HG03175 (cell line): ENCODE results near the gene ARV1.
"Not testable (repeated sequence)": the region's sequence is repeated elsewhere in the genome, so short reads cannot be mapped to it uniquely, and the experiment has no call there.

ENCODE experiments used
- ATAC-seq: cut with Tn5 transposase; IDR thresholded peaks from one replicate; pipeline ENCODE4 v1.9.1; 2021; ENCODE audit warnings: mild to moderate bottlenecking, moderate library complexity; ENCODE audit not compliant: unreplicated experiment

Gene ARV1

GRCh38 chr1:231040800-231041718 lies 62.2 kb downstream of the ARV1 start:
- ATAC-seq: no peak

DNA sequence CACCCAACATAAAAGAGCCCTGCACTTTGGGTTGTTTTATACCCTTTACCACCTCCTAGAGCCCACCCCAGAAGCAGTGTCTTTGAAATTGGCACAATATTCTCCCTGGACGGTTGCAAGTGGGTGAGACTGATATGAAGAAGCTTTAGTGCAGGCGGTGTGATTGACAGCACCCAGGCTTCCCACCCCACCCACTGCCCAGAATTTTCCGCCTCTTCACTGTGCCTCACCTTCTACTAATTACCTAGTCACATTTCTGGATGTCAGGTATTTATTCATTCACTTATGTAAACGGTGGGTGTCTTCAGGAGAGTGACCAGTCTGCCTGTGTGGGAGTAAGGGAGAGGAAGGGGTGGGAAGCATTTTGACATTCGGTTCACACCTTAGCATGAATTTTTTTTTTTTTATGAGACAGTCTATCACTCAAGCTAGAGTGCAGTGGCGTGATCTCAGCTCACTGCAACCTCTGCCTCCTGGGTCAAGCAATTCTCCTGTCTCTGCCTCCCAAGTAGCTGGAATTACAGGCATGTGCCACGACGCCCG lies 62.9 kb downstream of the ARV1 start:
- ATAC-seq: no peak

- no peak for ATAC-seq
Measured at GRCh38 chr1:231044588-231044987, 65.7 kb downstream of the ARV1 start.

DNA sequence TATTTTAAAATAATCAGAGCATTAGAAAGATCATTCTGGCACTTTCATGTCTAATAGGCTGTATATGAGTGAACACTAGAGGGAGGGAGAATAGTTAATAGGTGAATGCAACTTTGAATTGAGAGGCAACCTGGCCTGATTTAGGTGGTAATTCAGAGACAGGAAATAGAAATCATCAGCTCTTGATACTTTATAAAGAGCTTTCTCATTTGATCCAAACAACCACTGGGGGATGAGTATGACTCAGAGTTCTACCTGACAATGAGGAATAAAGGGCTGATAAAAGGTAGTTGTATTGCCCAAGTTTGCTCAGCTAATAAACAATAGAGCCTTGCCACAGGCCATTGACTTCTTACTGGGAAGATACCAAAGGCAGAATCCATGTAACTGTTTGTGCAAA lies 66.4 kb downstream of the ARV1 start:
- no peak for ATAC-seq

- ATAC-seq: not testable (repeated sequence)
Measured at GRCh38 chr1:231045921-231046729, 67.2 kb downstream of the ARV1 start.

- ATAC-seq: no peak
Measured at GRCh38 chr1:231046730-231047395, 68.0 kb downstream of the ARV1 start.

DNA sequence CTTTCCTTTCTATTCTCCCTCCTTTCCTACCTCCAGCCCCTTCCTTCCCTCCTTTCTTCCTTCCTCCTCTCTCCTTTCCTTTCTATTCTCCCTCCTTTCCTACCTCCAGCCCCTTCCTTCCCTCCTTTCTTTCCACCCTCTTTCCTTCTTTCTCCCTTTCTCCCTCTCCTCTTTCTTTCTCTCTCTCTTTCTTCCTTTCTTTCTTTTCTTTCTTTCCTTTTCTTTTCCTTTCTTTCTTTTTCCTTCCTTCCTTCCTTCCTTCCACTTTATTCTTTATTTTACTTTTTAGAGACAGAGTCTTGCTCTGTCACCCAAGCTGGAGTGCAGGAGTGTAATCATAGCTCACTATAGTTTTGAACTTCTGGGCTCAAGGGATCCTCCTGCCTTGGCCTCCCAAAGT lies 68.6 kb downstream of the ARV1 start:
- ATAC-seq: not testable (repeated sequence)

DNA sequence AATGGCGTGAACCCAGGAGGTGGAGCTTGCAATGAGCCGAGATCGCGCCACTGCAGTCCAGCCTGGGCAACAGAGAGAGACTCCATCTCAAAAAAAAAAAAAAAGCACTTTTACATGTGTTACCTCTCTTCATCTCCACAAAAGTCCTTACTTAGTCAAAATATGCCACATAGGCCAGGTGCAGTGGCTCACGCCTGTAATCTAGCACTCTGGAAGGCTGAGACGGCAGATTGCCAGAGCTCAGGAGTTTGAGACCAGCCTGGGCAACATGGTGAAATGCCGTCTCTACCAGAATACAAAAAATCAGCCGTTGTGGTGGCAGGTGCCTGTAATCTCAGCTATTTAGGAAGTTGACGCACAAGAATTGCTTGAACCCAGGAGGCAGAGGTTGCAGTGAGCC lies 69.5 kb downstream of the ARV1 start:
- not testable (repeated sequence) for ATAC-seq

DNA sequence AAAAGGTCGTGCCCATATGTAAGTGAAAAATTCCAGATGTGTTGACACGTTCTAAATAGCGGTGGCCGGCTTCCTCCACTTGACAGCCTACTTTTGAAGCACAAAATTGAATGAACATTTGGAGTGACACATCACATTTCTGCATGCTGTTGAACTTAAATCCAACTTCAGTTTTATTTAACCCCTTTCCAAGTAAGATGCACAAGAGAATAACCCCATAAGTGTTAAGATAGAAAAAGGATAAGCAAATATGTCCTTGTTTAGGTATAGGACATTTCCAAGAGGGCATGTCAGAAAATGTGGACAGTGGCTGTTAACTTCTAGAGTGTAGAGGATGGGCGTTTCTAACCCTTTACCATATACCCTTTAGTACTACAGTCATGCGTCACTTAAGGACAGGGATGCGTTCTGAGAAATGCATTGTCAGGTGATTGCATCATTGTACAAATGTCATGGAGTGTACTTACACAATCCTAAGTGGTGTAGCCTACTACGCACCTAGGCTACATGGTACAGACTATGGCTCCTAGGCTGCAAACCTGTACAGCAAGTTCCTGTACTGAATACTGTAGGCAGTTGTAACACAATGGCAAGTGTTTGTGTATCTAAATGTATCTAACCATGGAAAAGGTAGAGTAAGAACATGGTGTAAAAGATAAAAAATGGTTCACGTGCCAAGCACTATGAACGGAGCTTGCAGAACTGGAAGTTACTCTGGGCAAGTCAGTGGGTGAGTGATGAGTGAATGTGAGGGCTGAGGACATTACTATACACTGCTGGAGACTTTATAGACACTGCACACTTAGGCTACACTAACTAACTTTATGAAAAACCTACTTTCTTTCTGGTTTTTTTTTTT lies 70.5 kb downstream of the ARV1 start:
- no peak for ATAC-seq
